T47D (cell line): ENCODE data around the gene MYOM1.
"Not testable (repeated sequence)": the region's sequence is repeated elsewhere in the genome, so short reads cannot be mapped to it uniquely, and the experiment has no call there.

Experiments used
- DNase-seq, 2 experiments: peaks; one replicate each; pipeline versions ENCODE4 v3.0.0 to v3.0.0-alpha.2; 2011 to 2012; ENCODE audit warnings: low read depth in 1 of 2, low spot score in 1 of 2
- JUND ChIP-seq: IDR thresholded peaks from 2 replicates; pipeline ENCODE4 v1.6.1; 2012; ENCODE audit warnings: low read depth
- in situ Hi-C: cut with HindIII; loops from 2 replicates; pipeline ENCODE4 v1.10.0; 2016; ENCODE audit warnings: low sequenced_read_pairs, low pct_unique_long_range_greater_than_20kb

The MYOM1 gene

GRCh38 chr18:3083766-3084165 is 136.0 kb downstream of the MYOM1 start:
- in situ Hi-C loops = no loop called here
- DNase-seq = no peak
- no peak for TF ChIP-seq JUND

GRCh38 chr18:3081584-3081991 is 138.2 kb downstream of the MYOM1 start:
- in situ Hi-C loops = no loop called here
- no peak for TF ChIP-seq JUND

GRCh38 chr18:3079653-3080052 is 140.1 kb downstream of the MYOM1 start:
- DNase-seq = no peak
- in situ Hi-C loops = no loop called here
- TF ChIP-seq JUND = no peak

More at GRCh38 chr18:3081584-3081991, 138.2 kb downstream of the MYOM1 start:
- DNase-seq = no peak

GRCh38 chr18:3075491-3075890 is 144.3 kb downstream of the MYOM1 start:
- no peak for DNase-seq
- in situ Hi-C loops = no loop called here
- no peak for TF ChIP-seq JUND

- no peak for DNase-seq
- TF ChIP-seq JUND = no peak
- in situ Hi-C loops = no loop called here
These were observed 145.7 kb downstream of the MYOM1 start for GRCh38 chr18:3074087-3074486.

- in situ Hi-C loops, DNase-seq: not testable (repeated sequence)
These were observed 146.4 kb downstream of the MYOM1 start for GRCh38 chr18:3073353-3073752.

- TF ChIP-seq JUND = no peak
- DNase-seq = no peak
These were observed 148.1 kb downstream of the MYOM1 start for GRCh38 chr18:3071676-3072075.

GRCh38 chr18:3069671-3070433 is 149.9 kb downstream of the MYOM1 start:
- TF ChIP-seq JUND = no peak
- in situ Hi-C loops = no loop called here
- DNase-seq = no peak

More at GRCh38 chr18:3071676-3072075, 148.1 kb downstream of the MYOM1 start:
- in situ Hi-C loops = no loop called here

GRCh38 chr18:3067722-3068121 is 152.0 kb downstream of the MYOM1 start:
- TF ChIP-seq JUND = no peak
- DNase-seq = no peak
- in situ Hi-C loops = no loop called here

- DNase-seq = no peak
These were observed 152.6 kb downstream of the MYOM1 start for GRCh38 chr18:3067165-3067661.

GRCh38 chr18:3066341-3067110 is 153.2 kb downstream of the MYOM1 start:
- no peak for DNase-seq
- TF ChIP-seq JUND = no peak
- in situ Hi-C loops = no loop called here

More at GRCh38 chr18:3067165-3067661, 152.6 kb downstream of the MYOM1 start:
- no peak for TF ChIP-seq JUND
- in situ Hi-C loops = no loop called here

- in situ Hi-C loops, DNase-seq: not testable (repeated sequence)
These were observed 156.0 kb downstream of the MYOM1 start for GRCh38 chr18:3063766-3064165.
